GM13976 (cell line): ENCODE measurements around the gene TSBP1.
A peak's percentile ranks its signal among the peaks of the same experiment; 100 is the strongest.

Experiments
- DNase-seq: peaks from one replicate; pipeline ENCODE4 v3.0.0; 2012; ENCODE audit warnings: low spot score
- in situ Hi-C: fragments of 300-500 bp; cut with MboI; formaldehyde crosslinking; loops from one replicate; pipeline ENCODE4 v1.12.0; 2022; ENCODE audit warnings: low sequenced_read_pairs, mixed read lengths, inconsistent platforms; ENCODE audit not compliant: unreplicated experiment
- TF ChIP-seq, protein P1 (sequence below): IDR thresholded peaks from 2 replicates; pipeline ENCODE4 v1.5.1; 2012; ENCODE audit warnings: borderline replicate concordance, mild to moderate bottlenecking; ENCODE audit not compliant: insufficient read depth; ENCODE audit errors: extremely low read depth, missing control alignments, control extremely low read depth

TSBP1 gene

DNA sequence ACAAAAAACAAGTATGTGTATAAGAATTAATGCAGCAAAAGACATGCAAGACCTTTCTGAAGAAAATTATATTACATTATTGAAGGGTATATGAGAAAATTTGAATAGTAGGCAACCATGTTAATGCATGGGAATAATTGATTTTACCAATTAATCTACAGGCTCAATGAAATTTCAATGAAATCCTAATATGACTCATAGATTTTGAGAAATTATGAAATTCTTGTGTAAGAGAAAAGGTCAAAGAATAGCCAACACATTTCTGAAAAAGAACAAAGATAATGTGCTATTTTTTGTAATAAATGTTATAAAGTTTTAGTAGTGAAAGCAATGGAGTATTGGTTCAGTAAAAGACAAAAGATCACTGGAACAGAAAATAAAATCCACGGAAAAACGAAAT, 18.4 kb downstream of the TSBP1 start:
- no peak for DNase-seq
- in situ Hi-C loops, result no loop called here
- TF ChIP-seq, protein P1, sequence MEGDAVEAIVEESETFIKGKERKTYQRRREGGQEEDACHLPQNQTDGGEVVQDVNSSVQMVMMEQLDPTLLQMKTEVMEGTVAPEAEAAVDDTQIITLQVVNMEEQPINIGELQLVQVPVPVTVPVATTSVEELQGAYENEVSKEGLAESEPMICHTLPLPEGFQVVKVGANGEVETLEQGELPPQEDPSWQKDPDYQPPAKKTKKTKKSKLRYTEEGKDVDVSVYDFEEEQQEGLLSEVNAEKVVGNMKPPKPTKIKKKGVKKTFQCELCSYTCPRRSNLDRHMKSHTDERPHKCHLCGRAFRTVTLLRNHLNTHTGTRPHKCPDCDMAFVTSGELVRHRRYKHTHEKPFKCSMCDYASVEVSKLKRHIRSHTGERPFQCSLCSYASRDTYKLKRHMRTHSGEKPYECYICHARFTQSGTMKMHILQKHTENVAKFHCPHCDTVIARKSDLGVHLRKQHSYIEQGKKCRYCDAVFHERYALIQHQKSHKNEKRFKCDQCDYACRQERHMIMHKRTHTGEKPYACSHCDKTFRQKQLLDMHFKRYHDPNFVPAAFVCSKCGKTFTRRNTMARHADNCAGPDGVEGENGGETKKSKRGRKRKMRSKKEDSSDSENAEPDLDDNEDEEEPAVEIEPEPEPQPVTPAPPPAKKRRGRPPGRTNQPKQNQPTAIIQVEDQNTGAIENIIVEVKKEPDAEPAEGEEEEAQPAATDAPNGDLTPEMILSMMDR, result no peak

DNA sequence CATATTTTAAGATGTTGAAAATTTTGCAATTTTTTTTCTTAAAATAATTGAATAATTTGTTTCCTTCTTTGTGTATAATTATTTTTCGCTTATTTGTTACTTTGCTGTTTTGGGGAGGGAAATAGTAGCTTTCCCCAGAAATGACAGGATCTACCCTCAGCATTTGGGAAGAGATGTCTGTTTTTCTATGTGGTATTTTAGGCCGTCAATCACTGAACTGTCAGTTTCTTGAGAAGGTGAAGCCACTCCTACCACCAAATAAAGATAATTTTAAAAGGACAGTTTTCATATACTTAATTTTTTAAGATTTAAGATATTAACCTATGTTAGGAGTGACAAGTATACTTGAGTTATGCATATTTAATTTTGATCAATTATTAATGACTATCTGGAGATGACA, 31.5 kb downstream of the TSBP1 start:
- TF ChIP-seq, protein P1, result no peak
- DNase-seq, result no peak
- in situ Hi-C loops, result no loop called here

DNA sequence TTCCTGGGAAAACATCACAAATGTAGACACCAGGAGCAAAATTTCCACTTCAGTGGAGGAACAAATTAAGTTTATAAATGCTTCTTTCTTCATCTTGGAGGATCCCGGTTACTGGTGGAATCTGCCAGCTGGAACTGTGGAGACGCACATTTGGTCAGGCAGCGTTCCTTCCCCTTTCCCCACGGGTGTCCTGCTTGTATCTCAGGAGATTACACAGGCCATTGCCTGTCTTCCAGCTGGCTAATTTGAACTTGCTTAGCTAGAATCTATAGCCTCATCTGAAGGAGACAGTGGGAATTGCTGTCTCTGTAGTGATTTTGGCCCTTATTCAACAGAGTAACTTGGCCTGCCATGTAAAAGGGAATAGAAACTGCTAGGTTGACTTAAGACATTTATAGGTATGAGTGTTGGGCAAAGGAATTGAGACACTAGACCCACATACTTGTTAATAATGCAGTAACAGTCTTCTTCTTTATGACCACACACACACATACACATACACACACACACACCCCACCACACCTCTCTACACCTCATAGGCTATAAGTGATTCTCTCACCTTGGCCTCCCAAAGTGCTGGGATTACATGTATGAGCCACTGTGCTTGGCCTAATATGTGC, 34.4 kb downstream of the TSBP1 start:
- in situ Hi-C loops, result no loop called here
- DNase-seq, result no peak
- TF ChIP-seq, protein P1, result no peak

GRCh38 chr6:32332433-32332832, 39.3 kb downstream of the TSBP1 start:
- in situ Hi-C loops, result no loop called here
- DNase-seq, result no peak
- TF ChIP-seq, protein P1, result no peak

GRCh38 chr6:32329141-32329540, 42.6 kb downstream of the TSBP1 start:
- in situ Hi-C loops, result no loop called here
- TF ChIP-seq, protein P1, result no peak
- no peak for DNase-seq

DNA sequence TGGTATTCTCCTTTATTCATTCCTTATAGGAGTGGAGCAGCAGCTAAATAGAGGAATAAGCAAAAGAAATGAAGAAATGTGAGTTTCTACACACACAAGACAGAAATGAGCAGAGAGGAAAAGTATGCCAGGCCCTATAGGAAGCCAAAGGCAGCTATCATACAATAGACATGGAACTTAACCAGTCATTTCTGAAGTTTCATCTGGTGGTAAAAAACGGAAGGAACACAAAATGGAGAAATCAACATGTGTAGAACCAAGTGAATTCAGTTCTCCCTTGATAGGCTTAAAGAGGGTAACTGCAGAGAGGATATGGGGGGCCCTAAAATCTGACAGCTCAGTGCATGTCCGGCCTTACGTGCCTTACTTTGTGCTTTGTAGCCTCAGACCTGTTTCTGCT, 44.6 kb downstream of the TSBP1 start:
- in situ Hi-C loops, result no loop called here
- TF ChIP-seq, protein P1, result no peak
- peak; percentile 25 for DNase-seq

DNA sequence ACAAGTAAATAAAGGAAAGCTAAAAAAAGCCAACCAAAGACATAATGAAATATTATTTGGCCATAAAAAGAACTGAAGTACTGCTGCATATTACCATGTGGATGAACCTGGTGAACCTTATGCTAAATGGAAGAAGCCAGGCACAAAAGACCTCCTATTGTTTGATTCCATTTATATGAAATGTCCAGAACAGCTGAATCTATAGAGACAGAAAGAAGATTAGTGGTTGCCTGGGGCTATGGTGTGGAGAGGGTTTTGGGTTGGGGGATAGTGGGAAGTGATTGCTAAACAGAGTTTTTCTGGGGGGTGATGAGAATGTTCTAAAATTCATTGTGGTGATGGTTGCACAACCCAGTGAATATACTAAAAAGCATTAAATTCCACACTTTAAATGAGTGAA, 53.2 kb downstream of the TSBP1 start:
- no peak for DNase-seq
- TF ChIP-seq, protein P1, result no peak
- in situ Hi-C loops, result no loop called here
